ENCODE results near the gene HOXD8.

HOXD8 gene

DNA sequence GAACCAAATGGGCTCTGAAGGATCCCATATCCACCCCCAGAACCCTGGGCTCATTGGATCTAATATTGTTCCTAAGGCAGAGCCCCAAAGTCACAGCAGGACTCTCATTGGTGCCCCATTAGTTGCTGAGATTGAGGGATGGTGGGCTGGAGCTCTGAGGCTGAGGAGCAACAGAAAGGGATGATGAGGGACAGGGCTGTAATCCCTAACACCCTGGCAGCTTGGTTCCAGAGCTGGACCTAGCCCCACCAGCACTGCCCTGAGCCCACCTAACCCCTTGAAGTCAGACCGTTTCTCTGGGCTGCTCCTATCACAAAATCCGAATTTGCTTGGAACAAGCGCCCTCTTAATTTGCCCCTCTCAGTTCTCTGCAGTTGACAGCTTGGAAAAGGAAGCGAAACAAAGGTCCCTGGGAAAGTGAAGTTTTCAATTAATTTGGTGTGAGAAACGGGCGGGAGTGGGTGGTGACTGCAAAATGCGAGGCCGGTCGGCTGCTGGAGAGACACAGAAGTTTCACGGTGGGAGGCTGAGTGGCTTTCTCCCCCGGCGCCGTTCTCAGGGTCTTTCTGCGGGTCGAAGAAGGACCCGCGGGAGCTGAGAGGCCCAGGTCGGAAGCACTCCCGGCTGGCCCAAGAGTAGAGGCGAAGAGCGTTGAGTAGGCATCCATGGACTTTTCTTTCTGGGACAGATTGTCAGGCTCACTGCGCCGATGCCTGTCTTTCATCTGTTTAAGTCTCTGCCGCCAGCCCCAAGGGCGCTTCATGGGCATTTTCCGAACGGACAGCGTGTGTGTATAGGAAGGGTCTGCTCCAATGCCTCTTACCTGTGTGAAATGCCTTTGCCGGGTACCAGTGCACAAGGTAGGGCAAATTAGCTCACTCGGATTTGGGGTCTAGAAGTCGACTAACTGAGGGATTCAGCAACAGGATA, 37.9 kb upstream of the HOXD8 start:
- DNase-seq, result no peak

DNA sequence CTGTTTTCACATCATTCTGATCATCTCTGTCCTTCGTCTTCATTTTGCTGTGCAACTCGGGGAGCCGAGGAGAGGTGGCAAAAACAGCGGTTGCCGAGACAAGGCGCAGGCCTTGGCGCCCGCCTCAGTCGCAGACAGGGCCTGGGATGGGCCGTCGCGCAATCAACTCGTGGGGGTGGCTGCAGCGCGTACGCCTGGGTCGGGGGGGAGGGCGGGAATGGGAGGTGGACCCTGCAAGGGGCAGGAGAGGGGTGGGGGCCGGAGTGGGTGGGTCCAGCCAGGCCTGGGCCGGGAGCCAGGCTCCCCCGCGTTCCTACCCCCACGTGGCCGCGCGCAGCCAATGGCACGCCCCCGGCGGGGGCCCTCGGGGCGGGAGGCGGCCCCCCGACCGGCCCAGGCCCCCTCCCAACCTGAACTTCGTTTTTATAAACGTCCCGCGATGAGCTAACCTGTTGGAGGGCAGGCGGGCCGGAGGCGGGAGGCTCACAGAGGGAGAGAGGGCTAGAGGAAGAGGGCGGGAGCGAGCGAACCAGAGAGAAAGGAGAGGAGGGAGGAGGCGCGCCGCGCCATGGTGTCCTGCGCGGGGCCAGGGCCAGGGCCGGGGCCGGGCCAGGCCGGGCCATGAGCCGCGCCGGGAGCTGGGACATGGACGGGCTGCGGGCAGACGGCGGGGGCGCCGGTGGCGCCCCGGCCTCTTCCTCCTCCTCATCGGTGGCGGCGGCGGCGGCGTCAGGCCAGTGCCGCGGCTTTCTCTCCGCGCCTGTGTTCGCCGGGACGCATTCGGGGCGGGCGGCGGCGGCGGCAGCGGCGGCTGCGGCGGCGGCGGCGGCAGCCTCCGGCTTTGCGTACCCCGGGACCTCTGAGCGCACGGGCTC, 37.0 kb upstream of the HOXD8 start, which contains the start of gene HOXD13:
TSS of gene HOXD13 (plus strand) at position 452 of the 875 bp plus-strand sequence. CDS start at position 622, 170 bp downstream.
- peak; percentile 83 for DNase-seq

DNA sequence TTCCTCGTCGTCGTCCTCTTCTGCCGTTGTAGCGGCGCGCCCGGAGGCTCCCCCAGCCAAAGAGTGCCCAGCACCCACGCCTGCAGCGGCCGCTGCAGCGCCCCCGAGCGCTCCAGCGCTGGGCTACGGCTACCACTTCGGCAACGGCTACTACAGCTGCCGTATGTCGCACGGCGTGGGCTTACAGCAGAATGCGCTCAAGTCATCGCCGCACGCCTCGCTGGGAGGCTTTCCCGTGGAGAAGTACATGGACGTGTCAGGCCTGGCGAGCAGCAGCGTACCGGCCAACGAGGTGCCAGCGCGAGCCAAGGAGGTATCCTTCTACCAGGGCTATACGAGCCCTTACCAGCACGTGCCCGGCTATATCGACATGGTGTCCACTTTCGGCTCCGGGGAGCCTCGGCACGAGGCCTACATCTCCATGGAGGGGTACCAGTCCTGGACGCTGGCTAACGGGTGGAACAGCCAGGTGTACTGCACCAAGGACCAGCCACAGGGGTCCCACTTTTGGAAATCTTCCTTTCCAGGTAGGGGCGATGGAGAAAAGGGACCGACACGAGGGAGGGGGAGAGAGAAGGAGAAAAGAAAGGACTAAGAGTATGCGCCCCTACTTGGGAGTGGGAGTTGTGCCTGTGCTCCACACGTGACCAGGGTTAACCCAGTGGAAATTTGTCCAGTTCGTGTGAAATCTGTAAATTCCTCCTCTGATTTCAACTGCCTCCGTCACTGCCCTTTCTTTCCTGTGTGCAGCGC, 36.2 kb upstream of the HOXD8 start:
- DNase-seq, result peak; percentile 82

DNA sequence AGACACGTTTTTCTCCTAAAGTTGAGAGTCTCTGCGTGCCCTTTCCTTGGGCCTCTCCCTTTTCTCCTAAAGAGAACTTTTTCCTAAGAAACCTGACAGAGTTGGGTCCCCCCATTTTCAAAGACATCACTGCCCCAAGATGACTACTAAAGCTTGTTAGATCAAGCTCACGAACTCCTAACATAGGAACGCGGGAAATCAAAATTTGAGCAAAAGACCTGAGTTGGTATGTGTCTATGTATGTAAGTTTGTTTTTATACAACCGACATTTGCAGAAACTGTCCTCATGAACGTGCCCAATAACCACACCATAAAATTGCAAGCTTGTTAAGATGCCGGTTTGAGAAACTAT, 35.6 kb upstream of the HOXD8 start:
- DNase-seq, result no peak

DNA sequence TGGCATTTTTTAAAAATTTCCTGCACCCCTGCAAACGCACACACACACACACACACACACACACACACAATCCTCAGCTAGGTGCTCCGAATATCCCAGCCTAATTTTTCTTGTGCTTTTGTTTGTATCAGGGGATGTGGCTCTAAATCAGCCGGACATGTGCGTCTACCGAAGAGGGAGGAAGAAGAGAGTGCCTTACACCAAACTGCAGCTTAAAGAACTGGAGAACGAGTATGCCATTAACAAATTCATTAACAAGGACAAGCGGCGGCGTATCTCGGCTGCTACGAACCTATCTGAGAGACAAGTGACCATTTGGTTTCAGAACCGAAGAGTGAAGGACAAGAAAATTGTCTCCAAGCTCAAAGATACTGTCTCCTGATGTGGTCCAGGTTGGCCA, 35.2 kb upstream of the HOXD8 start:
- DNase-seq, result no peak

DNA sequence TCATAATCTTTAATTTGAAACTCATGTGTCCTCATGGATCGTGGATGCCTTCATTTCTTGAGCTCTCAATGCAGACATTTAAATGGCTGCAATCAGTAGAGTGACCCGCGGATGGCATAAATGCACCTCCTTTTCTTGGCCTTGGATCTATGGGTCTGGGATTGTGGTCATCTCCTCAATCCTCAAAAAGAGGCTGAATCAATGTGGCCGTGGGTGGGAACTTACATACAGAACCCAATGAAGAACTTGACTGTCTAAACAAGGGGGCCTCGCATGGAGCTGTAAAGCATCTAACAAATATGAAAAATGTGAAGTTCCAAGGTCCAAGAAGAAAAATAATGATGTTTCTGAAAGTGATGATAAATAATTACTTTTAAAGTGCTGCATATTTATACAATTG, 34.1 kb upstream of the HOXD8 start:
- no peak for DNase-seq

DNA sequence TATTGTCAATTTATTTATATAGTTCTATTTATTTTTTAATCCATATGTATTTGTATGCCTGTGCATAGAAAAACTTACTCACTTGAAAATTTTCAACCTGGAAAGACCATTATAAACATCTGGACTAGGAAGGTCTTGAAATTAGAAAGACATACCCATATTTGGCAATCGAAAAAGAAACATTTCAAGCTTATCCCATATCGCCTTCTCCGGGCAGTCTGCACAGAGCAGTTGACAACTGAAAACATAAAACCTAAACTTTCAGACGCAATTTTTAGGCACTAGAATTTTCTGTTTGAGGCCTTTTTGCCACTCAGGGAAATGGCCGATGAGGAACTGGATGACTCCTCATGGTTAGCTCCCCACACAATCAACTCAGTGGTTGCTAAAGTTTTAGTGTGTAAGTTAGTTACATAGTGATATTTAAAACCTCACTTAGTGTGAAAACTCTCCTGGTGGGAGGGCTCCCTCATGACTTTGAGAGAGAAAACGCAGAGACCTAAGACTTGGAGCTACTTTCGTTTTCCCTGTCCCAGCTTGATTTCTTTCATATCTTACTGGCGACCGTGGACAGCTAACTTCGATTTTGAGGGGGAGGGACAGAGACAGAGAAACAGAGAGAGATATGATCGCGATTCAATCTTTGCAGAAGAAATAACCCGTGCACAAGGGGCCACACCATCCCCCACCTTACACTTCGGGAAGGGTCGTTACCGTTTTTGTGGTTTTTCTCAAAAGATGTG, 33.1 kb upstream of the HOXD8 start:
- DNase-seq, result no peak

DNA sequence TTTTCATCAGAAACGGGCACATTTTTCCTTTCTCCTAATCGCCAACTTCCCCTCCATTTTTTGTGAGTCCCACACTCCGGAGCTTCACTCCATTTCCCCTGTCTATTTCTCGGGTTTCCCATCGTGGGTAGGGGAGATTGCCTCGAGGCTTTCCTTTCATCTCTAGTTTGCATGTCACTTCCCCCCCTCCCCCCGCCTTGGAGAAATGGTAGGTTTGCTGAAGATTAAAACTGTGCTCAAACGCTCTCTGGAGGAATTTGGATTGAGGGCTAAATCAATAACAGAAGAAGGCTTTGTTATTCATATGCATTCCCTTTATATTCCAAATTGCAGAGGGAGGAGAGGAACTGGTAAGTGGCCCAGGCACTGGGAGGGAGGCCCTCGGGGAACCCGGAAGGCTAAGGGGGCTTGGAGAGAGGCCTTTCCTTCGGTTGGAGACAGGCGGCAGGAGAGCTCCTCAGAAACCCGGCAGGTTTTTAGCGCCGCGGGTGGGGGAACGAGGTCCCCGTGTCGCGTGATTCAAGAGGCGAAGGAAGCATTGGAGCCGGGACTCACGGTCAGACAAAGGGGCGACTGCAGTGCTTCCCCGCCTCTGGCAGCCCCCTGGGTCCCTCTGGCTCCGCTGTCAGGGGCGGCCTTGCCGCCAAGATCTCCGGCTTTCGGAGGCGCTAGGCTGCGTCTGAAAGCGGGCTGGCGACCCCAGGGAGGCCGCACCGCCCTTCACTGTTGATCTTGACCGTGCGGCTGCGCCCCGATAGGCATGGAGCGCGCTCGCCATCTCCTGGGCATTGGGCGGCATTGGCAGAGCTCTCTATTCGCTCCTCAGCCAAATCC, 32.3 kb upstream of the HOXD8 start:
- DNase-seq, result peak; percentile 92

DNA sequence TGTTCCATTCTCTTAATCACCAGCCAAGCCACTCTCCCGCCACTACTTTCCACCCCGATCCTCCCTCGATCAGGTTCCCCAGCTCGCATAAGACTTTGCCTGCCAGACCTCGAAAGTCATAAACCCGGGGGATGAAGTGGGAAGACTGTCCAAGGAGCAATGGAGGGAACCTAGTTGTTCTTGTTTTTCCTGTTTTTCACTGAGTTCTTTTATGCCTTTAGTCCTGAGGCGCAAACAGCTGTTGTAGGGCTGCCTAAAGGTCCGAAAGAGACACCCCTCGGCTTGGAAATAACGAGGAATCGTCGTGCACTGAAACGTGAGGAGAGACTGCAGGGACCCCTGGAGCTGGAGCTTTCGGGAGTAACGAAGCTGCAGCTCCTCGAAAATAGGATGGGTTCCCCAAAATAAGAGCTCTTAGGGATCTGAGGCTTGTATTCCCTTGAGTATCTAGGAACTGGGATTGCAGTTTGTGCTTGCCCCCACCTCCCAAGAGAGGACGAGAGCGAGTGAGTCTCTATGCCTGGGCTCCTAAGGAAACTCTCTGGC, 31.6 kb upstream of the HOXD8 start:
- no peak for DNase-seq

DNA sequence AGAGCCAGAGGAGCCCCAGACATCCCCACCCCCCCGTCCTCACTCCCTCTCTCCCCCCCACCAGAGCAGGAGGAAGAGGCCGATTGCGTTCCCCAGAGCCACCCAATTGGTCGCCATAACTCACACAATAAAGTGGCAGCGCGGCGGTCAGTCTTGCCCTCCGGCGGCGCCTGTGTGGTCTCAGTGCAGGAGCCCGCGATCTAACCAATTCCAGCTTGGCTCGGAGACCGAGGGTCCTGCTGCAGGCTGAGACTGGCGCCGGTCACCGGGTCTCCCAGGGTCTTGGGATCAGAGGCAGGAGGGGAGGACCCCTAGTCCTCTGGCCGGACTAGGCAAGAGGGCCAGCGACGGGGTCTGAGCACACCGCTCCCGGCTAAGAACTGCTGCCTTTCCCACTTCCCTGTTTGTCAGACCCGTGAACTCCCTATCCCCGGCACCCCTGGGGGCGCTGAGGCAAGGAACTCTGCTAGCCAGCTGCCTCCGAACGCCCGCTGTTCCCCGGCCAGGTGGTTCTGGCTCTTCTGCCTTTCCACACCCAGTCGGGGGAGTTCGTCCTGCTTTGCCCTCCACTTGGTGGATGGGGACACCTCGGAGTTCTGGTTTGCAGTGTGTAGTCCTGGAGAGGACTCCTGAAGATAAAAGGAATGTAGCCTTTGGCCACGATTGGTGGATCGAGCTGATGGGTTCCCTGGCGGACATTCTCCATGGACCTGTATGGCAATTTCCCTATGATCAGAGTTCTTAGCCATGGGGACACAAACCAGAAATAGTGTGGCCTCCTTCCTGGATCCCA, 30.9 kb upstream of the HOXD8 start:
- no peak for DNase-seq

DNA sequence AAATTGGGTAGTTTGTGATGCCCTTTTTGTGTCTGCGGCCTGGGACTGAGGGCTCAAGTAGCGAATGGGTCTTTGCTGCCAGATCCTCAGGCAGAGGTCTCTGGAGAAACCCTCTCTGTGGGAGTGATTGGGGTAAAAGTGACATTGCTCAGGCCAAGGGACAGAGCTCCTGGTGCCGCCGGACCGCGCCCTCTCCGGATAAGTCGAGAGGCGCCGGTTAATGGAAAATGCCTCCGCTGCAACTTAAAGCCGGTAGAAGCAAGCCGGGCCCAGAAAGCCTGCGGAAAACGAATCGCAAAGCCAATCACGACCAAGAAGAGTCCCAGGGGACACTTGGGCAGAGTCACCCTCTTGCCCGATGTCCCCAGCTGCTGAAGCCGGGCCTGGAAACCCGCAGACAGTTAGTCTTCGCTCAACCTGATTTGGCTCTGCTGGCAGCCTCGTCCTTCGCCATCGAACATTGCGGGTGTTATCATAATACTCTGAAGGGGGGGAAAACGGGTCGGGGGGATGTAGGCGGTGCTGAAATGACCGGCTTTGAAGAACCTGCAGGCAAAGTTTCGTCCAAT, 30.3 kb upstream of the HOXD8 start:
- no peak for DNase-seq

DNA sequence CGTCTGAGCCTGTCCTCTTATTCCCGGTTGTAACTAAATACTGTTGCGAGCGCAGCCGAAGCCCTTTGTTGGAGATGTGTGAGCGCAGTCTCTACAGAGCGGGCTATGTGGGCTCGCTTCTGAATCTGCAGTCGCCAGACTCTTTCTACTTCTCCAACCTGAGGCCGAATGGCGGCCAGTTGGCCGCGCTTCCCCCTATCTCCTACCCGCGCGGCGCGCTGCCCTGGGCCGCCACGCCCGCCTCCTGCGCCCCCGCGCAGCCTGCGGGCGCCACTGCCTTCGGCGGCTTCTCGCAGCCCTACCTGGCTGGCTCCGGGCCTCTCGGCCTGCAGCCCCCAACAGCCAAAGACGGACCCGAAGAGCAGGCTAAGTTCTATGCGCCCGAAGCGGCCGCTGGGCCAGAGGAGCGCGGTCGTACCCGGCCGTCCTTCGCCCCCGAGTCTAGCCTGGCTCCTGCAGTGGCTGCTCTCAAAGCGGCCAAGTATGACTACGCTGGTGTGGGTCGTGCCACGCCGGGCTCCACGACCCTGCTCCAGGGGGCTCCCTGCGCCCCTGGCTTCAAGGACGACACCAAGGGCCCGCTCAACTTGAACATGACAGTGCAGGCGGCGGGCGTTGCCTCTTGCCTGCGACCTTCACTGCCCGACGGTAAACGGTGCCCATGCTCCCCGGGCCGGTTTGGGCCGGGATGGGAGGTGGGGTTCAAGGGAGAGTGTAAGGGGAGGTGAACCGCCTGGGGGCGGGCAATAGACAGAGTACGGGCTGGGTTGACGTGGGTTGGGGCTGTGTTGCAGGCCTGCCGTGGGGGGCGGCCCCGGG, 29.6 kb upstream of the HOXD8 start, which contains the start of gene HOXD12:
TSS of gene HOXD12 (plus strand) at position 68 of the 819 bp plus-strand sequence. CDS start at position 75, 7 bp downstream.
- no peak for DNase-seq

DNA sequence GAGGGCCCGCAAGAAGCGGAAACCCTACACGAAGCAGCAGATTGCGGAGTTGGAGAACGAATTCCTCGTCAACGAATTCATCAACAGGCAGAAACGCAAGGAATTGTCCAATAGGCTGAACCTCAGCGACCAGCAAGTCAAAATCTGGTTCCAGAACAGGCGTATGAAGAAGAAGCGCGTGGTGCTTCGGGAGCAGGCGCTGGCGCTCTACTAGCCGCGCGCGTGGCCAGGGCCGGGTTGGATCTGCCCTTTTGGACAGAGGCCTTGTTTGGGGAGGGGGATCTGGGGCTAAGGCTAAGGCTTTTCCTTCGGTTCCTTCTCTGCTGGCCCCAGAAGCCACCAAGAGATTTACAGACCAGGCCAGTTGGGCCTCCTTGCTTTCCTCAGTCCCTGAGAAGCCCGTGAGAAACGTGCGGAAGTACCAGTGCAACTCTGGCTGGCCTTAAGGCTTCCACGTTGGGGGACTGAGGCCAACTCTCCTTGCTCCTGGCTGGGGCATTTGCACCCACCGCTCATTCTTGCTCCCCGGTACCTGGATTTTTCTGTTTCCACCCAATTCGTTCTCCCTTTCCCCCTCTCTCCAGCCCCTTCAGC, 28.9 kb upstream of the HOXD8 start:
- no peak for DNase-seq

DNA sequence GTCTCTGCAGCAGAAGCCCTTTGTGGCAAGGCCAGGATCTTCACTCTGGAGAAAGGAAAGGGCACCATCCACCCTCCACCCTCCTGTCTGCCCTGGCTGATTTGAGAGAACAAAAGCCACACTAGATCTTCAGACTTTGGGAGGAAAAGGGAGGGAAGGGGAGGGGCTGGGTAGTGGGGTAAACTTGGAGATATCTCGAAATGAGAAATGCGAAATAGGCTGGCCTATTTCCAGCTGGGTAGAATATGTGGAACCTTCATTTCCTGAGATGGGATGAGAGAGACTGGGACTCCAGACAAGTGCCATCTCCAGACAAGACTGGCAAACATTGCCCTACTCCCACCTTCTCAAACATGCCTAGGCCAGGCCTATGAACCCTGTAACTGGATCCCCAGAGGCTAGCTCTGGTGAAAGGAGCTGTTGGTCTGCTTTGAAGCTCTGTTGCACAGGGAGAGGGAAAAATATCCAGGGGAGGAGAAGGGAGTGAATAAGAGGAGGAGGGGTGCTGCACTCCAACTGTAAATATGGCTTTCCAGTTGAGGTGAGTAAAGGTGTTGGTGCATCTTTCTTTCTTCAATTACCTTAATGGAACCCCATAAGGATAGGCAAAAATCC, 28.2 kb upstream of the HOXD8 start:
- DNase-seq, result no peak

DNA sequence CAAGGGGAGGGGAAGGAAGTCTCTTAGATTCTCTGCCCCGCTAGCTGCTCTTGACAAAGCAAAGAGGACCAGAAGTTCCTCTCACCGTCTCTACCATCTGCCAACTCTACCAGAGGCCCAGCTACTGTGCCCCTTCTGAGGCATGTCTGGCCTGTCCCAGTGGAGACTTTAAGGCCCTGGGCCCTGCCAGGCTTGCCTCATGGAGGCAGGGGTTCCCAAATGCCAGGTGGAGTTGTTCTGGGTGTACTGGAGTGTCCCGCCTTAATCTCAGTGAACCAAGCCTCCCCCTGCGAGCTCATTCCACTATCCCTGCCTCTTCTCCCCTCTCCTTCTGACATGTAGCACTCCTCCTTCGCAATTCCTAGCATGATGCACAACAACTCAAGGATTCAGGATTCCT, 27.7 kb upstream of the HOXD8 start:
- DNase-seq, result no peak

DNA sequence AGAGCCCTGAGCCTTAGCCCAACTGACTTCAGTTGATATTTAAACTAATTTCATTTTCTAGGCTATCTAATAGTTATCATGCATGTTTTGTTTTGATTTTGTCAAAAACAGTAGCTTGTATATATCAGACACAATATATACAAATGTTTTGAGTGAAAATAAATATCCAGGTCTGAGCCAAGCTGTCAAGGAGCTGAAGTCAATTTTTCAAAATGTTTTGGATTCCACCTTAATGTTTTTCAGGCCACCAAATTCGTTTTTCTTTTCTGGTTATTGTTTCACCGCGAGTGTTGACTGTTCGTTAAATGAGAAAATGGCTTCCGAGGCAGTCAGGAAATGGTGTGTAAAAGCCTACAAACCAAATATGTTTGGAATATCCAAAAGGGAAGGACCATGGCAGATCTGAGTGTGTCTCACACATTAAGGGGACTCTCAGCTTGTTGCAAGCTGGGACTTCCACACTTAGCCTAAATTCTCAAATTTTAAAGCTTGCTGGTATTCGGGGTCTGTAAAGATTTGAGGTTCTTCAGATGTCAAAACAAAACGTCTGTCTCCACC, 27.1 kb upstream of the HOXD8 start:
- DNase-seq, result no peak

DNA sequence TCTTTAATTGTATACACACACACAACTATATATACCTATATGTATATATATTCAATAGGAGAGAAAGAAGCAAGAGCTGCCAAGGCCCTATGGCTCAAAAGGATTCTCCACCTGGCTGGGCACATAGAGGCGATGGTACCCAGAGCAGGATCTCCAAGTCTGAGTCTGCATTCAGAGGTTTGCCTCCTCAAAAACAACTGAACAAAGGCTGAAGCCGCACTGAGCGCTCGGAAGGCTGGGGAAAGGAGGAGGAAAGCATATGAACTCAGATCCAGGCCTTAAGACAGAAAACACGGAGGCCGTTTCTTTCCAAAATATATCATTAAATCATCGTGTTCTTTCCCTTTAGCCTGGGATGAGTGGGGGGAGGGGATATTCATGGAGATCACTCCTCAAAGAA, 26.3 kb upstream of the HOXD8 start:
- DNase-seq, result no peak
